ENCODE measurements around the gene RXRB.

RXRB gene

DNA sequence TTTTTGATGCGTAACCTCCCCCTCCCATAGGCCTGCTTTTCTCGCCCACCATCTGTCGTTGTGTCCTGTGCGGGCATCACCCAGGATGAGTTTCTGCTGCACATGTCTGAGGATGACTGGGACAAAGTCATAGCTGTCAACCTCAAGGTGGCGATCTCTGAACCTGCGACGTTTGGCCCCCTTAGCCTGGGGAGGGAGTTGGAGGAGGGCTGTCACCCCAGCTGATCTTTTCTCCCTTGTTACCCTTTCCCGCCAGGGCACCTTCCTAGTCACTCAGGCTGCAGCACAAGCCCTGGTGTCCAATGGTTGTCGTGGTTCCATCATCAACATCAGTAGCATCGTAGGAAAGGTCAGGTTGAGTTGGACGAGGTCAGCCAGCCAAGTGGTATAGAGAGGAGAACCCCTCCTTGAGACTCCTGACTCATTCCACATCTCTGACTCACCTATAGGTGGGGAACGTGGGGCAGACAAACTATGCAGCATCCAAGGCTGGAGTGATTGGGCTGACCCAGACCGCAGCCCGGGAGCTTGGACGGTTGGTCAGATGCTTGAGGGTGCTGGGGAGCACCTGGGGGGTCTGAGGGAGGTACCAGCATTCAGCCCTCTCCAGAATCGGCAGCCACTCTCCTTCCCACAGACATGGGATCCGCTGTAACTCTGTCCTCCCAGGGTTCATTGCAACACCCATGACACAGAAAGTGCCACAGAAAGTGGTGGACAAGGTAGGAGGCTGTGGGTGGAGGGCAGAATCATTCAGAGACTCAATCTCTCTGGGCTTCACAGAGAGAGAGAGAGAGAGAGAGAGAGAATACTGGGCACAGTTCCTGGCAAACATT lies 4.9 kb upstream of the RXRB start:
- Mint-ChIP-seq H3K4me3 (peak overlapping the region; percentile 87 to 90), H3K27me3 (no peaks in the 10 kb centered on the region), H3K9me3 (no peaks in the 10 kb centered on the region), H3K27ac (peak overlapping the region; percentile 95), H3K4me1 (peaks cover 89% of the 10 kb centered on the region)
- ATAC-seq (peak; percentile 78), DNase-seq (peak; percentile 68 to 83)

DNA sequence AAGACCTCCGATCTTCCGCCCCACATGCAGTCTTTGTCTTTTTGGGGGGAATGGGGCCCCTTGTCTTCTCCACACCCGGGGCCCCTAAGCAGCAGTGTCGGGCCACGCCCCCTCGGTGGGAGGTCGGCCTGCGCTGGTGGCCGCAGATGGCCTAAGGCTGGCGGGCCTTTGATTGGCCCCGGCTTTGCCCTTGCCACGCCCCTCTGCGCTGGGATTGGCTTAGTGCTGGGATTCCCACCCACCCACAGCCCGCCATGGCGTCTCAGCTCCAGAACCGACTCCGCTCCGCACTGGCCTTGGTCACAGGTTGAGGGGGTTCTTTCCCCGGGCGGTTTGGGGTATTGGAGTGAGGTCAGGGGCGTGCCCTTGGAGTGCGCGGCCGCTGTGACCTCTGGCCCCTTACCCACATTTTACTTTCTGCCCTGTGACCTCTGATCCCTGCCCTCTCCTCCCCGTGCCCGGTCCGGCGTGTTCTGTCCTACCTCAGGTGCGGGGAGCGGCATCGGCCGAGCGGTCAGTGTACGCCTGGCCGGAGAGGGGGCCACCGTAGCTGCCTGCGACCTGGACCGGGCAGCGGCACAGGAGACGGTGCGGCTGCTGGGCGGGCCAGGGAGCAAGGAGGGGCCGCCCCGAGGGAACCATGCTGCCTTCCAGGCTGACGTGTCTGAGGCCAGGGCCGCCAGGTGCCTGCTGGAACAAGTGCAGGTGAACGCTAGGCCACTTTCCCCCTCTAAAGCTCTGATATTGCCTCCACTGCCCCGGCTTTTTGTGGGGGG lies 4.1 kb upstream of the RXRB start, which contains the start of gene HSD17B8:
TSS of gene HSD17B8 (plus strand) at position 241 of the 776 bp plus-strand sequence. CDS start at position 255, 14 bp downstream.
- DNase-seq (peak; percentile 86 to 90), ATAC-seq (peak; percentile 59)
- peak within 1 kb of the TSS; percentile 87 to 90 for H3K4me3 Mint-ChIP-seq
- peaks cover 81% of the 10 kb centered on the region for H3K4me1 Mint-ChIP-seq
- peak within 1 kb of the TSS; percentile 95 for H3K27ac Mint-ChIP-seq
- H3K27me3 Mint-ChIP-seq = no peaks in the 10 kb centered on the region
- no peaks in the 10 kb centered on the region for H3K9me3 Mint-ChIP-seq

DNA sequence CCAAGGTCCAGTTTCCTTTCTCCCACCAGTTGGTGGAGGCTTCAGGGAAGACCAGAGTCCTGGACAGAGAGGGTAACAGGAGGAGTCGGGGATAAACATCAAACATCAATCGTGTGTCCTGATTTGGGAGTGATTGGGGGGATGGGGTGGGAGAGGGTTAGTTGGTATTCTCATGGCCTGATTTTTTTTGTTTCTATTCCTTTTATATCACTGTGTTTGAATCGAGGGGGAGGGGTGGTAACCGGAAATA lies 3.6 kb upstream of the RXRB start:
- peak overlapping the region; percentile 24 to 95 for H3K27ac Mint-ChIP-seq
- ATAC-seq = no peak
- H3K9me3 Mint-ChIP-seq = no peaks in the 10 kb centered on the region

DNA sequence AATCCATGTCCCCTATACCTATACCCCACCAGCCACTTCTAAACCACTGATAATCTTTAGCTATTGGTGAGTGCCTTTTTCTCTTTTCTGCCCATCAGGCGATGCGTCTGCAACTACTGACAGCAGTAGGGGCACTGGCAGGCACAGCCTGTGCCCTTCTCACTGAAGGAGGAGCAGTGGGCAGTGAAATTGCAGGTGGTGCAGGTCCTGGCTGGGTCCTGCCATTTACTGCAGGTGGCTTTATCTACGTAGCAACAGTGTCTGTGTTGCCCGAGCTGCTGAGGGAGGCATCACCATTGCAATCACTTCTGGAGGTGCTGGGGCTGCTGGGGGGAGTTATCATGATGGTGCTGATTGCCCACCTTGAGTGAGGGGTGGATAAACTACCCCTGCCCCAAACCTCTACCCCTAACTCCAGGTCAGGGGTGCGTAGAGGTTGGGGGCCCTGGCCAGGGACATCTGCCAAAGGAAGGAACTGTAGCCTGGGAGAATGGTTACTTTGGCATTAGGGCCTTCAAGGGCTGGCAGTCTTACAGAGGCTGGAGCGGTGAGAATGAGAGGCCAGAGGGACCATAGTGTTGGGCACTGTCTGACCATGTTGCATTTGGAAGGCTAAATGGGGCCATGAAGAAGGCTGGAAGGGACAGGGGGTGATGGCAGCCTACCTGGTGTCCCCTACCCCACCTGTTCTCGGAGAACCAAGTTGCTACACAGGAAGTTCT lies 3.1 kb upstream of the RXRB start:
- peaks cover 80% of the 10 kb centered on the region for H3K4me1 Mint-ChIP-seq
- H3K9me3 Mint-ChIP-seq = no peaks in the 10 kb centered on the region
- peak overlapping the region; percentile 73 to 95 for H3K27ac Mint-ChIP-seq
- peak overlapping the region; percentile 90 to 98 for H3K4me3 Mint-ChIP-seq
- DNase-seq (no peak), ATAC-seq (no peak)
- no peaks in the 10 kb centered on the region for H3K27me3 Mint-ChIP-seq

More for the DNA sequence above, 3.6 kb upstream of the RXRB start:
- Mint-ChIP-seq H3K4me1 (peaks cover 80% of the 10 kb centered on the region), H3K27me3 (no peaks in the 10 kb centered on the region), H3K4me3 (peak overlapping the region; percentile 87 to 90)
- no peak for DNase-seq

DNA sequence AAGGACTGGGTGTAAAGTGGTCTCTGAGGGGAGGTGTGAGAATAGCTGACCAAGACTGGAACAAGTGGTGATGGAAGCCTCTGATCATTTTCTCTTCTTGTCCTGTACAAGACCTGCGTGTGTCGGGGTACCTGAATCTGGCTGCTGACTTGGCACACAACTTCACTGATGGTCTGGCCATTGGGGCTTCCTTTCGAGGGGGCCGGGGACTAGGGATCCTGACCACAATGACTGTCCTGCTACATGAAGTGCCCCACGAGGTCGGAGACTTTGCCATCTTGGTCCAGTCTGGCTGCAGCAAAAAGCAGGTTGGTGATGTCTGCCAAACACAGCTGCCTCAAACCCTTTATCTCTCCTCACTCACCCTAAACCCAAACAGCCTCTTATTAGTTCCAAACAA lies 2.3 kb upstream of the RXRB start:
- Mint-ChIP-seq H3K4me1 (peaks cover 86% of the 10 kb centered on the region), H3K4me3 (peak overlapping the region; percentile 98), H3K9me3 (no peaks in the 10 kb centered on the region), H3K27me3 (no peaks in the 10 kb centered on the region), H3K27ac (no peak overlapping the region)
- DNase-seq (no peak), ATAC-seq (no peak)

DNA sequence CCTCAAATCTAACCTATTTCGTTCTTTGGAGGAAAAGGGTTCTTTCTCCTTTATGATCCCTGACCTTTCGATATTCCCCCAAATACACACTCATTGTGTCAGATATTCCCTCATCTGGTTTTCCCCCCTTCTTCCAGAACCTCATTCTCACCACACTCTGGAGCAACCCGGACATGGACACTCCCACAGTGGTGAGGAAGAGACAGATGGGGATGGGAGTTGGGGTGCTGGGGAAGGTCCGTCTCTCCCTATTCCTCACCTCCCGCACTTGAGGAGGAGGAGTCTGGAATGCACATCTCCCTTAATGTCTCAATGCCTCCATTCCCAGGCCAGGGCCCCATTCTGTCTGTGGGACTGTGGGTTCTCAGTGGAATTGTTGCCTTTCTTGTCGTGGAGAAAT lies 1.5 kb upstream of the RXRB start:
- no peak for ATAC-seq

DNA sequence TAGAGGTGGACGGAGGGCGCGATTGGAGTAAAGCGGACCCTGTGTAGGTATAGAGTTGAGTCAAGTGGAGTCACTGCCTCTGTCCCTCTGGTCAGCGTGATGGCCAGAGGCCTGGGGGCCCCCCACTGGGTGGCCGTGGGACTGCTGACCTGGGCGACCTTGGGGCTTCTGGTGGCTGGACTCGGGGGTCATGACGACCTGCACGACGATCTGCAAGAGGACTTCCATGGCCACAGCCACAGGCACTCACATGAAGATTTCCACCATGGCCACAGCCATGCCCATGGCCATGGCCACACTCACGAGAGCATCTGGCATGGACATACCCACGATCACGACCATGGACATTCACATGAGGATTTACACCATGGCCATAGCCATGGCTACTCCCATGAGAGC lies 681 bp upstream of the RXRB start:
- DNase-seq (no peak), ATAC-seq (no peak)
- Mint-ChIP-seq H3K27me3 (no peaks in the 10 kb centered on the region), H3K4me1 (peaks cover 85% of the 10 kb centered on the region), H3K9me3 (no peaks in the 10 kb centered on the region), H3K4me3 (peak overlapping the region; percentile 98), H3K27ac (peak overlapping the region; percentile 99 to 100)

More for the DNA sequence above, 1.5 kb upstream of the RXRB start:
- Mint-ChIP-seq H3K4me1 (peaks cover 86% of the 10 kb centered on the region), H3K27ac (peak overlapping the region in 1 of 2 donors; percentile 49), H3K27me3 (no peaks in the 10 kb centered on the region), H3K9me3 (no peaks in the 10 kb centered on the region), H3K4me3 (peak overlapping the region; percentile 98)
- no peak for DNase-seq

DNA sequence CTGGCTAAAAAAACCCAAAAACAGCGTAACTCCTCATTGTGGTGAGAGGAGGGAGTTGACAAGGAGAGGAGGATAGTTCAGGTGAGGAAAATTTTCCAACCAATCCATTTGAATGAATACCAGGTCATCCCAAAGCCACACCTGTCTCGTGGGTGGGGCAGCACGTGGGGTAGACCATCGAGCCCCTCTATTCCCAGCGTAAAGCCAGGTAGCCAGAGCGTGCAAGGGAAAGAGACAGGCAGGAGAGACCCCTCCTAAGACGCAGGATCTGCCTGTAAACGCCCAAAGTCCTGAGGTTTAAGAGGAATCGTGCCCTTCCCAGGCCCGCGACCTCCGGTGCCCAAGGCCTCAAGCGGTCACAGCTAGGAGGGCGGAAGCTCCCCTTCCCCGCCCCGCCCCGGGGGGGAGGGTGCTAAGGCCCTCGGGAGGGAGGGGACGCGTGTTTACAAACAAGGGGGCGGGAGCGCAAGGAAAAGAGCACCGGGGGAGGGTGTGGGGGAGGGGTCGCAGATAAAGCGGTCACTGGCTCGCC lies 712 bp downstream of the RXRB start:
- Mint-ChIP-seq H3K9me3 (no peaks in the 10 kb centered on the region), H3K27ac (peak overlapping the region; percentile 93), H3K27me3 (no peaks in the 10 kb centered on the region), H3K4me3 (peak overlapping the region; percentile 98), H3K4me1 (peaks cover 72% of the 10 kb centered on the region)
- ATAC-seq (peak; percentile 60), DNase-seq (peak in 1 of 2 donors; percentile 77)

DNA sequence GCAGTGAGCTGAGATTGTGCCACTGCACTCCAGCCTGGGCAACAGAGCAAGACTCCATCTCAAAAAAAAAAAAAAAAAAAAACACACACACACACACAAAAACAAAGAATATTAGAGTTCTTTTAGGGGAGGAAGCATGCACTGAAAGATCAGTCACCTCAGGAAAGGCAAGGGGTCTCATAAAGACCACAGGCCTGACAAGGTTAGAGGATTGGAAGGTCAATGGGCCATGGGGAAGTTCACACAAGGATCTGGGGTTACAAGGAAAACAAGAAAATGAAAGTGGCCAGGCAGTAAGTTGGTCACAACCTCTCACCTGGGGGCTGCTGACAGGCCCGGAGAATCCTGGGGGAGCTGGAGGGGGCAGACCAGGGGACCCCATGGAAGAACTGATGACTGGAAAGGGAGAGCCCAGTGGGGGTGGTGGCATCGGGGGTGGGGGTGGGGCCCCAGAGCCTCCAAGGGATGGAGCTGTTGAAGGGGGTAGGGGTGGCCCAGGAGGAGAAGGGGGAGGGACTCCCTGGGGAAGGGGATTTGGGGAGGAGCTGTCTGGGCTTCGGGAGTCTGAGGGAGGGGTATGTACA lies 1.5 kb downstream of the RXRB start:
- Mint-ChIP-seq H3K4me1 (peaks cover 70% of the 10 kb centered on the region), H3K27ac (peak overlapping the region; percentile 85 to 93), H3K27me3 (no peaks in the 10 kb centered on the region), H3K4me3 (peak overlapping the region; percentile 98), H3K9me3 (no peaks in the 10 kb centered on the region)
- ATAC-seq = no peak
- no peak for DNase-seq

DNA sequence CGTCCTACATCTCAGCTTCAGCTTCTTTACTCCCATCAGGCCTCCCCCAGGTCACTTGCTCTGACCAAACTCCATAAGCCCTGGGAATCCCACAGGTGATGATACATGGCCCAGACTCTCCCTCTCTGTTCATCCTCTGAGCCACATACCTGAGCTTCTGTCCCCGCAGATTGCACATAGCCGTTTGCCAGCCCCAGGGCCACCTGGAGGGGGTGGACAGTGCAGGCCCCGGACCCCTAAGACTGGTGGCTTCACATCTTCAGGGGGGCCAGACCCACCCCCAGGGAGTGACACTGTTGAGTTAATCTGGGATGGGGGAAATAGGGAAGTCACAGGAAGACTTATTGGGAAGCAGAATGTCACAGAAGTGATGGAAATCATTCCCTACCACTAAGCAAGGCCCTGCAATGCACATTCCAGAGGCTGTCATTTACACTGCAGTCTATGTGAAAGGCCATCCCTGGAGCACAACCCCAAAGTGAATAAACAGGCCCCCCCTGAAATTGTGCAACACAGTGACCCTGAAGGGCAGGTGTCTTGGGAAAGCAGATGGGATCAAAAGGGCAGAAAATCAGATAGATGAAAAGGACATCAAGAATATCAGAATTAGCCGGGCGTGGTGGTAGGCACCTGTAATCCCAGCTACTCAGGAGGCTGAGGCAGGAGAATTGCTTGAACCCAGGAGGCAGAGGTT lies 2.2 kb downstream of the RXRB start:
- ATAC-seq = no peak
- Mint-ChIP-seq H3K9me3 (no peaks in the 10 kb centered on the region), H3K4me1 (peaks cover 70% of the 10 kb centered on the region), H3K27me3 (no peaks in the 10 kb centered on the region), H3K27ac (peak overlapping the region; percentile 80 to 85), H3K4me3 (peak overlapping the region; percentile 98)
- DNase-seq = no peak

DNA sequence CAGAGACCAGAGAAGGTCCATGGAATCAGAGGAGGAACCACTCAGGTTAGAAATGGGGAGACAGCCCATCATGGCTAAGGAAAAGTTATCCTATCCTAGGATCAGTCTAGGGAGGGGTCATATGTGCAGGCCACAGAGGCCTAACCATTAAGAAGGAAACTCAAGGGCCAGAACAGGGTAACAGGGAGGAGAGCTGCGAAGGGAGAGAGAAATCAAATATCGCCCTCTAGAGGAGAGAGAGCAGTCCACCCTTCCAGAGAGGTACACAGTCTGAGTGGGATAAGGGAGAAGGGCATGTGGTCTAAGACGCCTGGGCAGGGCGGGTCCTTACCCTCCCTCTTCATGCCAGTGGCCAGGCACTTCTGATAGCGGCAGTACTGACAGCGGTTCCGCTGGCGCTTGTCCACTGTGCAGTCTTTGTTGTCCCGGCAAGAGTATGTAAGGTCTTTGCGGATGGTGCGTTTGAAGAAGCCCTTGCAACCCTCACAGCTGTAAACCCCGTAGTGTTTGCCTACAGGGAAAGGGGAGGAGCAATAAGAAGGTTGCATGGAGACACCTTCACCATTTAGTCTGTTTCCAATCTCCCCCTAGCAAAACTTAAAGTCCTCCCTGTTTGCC lies 2.9 kb downstream of the RXRB start:
- ATAC-seq = peak; percentile 60
- Mint-ChIP-seq H3K4me1 (peaks cover 70% of the 10 kb centered on the region), H3K9me3 (no peaks in the 10 kb centered on the region), H3K27me3 (no peaks in the 10 kb centered on the region), H3K4me3 (peak overlapping the region in 1 of 2 donors; percentile 19), H3K27ac (no peak overlapping the region)
- peak; percentile 50 to 52 for DNase-seq

DNA sequence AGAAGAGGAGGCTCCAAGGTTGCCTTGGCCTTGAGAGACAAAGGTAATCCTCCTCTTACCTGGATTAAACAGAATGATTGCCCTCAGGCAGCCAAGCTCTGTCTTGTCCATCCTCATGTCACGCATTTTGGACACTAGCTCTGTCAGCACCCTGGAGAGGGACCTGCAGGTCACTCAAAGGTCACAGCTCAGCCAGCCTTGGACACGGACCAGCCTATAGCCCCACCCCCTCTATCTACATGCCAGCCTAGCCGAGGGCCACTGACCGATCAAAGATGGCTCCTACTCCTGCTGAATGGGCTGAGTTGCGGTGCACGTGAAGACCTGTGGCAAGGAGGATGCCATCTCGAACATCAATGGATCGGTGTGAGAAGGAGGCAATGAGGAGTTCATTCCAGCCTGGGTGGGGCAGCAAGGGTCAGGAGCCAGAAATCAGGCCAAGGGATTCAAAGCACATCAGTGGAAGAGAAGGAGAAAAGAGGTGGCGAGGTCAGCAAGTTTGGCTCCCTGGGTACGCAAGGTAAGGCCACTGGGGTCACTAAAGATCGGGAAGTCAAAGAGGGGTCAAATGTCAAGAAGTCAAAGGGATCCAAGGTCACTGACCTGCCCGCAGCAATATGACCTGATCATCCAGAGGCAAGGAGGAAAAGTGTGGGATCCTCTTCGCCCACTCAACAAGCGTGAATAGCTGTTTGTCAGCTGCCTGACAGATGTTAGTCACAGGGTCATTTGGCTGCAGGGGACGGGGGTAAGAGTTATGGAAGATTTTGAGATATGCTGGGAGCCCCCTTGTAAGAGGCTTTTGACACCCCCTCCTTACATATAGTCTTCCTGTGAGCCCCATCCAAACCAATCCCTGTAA lies 4.9 kb downstream of the RXRB start:
- Mint-ChIP-seq H3K4me1 (peaks cover 60% of the 10 kb centered on the region), H3K27me3 (peaks cover 17% of the 10 kb centered on the region), H3K27ac (no peak overlapping the region), H3K9me3 (no peaks in the 10 kb centered on the region), H3K4me3 (no peak overlapping the region)
- no peak for DNase-seq
- ATAC-seq = no peak

DNA sequence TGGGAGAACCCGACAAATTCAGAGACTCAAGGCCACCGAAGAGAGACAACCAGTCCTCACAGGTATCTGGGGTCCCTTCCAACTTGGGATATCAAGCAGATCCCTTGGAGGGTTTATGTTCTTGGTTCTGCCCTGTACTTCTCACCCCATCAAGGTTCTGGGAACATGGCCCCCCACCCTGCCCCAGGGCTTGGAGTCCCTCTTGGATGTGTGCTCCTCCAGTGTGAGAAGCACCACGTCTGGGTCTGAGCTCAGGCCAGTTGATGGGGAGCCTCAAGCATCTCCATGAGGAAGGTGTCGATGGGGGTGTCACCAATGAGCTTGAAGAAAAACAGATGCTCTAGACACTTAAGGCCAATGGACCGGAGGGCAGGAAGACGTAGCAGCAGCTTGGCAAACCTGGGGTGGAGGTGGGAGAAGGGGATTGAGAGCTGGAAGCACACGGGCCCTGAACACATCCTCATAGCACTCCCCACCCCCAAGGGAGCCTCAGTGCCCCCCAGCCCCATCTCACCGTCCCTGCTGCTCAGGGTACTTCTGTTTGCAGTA lies 6.0 kb downstream of the RXRB start:
- H3K9me3 Mint-ChIP-seq = no peaks in the 10 kb centered on the region
- ATAC-seq (no peak), DNase-seq (no peak)
- H3K27me3 Mint-ChIP-seq = peaks cover 18% of the 10 kb centered on the region
- H3K4me3 Mint-ChIP-seq = no peak overlapping the region
- H3K27ac Mint-ChIP-seq = no peak overlapping the region
- H3K4me1 Mint-ChIP-seq = peaks cover 60% of the 10 kb centered on the region
